Esophagus mucosa (tissue), 1 donor: ENCODE results near the gene TRIM2. TPM values are rescaled to one million over a fixed set of nuclear protein-coding genes. Genes with fewer than 3 reads are reported as not detected.

ENCODE experiments used
- ATAC-seq: fragments of 200-7000 bp; cut with Tn5 transposase; one replicate; pipeline ENCODE4 v1.9.1; 2020
- total RNA-seq: library from RNA; stranded (reverse); gene quantifications from one replicate; pipeline ENCODE4 v1.2.4, GENCODE V29; 2023
- donor health status: DM: yes; HTN: yes; CAD: no.

TRIM2 gene
- total RNA-seq, 1 donor from 2014 or later: 9.0 TPM

- ATAC-seq: peak; percentile 54
Observed at GRCh38 chr4:153222707-153223426, 18.6 kb downstream of the TRIM2 start.

- no peak for ATAC-seq
Observed at GRCh38 chr4:153223427-153223801, 19.2 kb downstream of the TRIM2 start.

GRCh38 chr4:153223930-153224329 lies 19.7 kb downstream of the TRIM2 start:
- ATAC-seq: peak; percentile 54

DNA sequence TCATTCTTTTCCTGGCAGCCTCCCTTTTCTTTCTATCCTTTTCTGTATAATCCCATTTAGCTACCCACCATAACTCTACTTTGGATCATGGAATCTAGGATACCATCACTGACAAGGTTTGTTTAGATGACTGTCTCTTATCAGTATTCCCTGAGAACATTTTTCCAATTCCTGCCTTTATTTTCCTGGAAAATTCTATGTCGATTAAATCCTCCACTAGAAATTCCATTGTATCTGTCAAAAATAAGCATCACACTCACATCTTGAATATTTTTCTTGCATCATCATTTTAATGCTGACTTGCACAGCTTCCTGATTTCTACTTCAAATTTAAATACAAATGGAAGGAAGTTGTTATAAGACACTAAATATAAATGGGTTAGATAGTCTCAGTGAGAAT lies 20.2 kb downstream of the TRIM2 start:
- ATAC-seq: no peak

DNA sequence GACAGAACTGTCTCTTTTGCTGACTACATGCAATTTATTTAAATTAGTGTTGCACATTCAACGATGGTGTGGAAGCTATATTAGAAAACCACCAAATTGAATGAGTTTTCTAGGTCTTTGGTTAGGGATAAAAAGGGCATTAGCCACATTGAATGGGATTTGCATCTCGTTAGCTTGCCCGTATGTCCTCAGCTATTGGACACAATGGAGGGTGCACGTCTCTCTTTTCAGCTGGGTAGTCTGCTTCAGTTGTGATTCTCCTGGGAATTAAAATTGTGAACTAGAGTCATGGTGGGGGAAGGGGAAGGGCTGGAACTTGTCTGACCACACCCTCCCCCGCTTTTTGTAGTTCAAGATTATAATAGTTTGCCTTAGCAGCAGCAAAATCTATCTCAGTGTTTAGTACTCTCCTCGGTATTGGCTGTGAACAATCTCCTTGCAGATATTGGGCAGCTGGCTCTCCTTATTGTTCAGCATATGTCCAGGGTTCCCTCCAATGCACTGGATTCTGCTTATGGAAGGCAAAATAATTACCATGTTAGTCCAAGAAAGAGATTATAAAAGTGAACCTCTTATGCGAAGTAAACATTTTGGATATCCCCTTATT lies 23.3 kb downstream of the TRIM2 start:
- no peak for ATAC-seq

GRCh38 chr4:153228512-153229140 lies 24.4 kb downstream of the TRIM2 start:
- no peak for ATAC-seq

DNA sequence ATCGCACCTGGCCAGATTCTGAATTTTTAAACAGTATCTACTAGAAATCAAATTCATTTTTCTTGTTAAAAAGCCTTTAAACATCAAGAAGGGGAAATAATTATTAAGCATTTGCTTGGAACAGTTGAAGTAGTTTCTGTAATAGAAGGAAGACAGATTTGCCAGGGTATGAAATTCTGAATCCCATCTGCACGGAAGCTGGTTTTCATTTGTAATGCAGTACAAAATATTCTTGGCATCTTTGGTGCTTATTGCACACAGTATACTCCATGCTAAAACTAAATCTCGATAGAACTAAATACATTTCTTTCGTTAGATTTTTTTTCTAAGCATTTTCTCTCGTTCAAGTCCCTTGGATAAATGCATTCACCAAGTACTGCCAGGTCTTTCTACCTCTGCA lies 25.3 kb downstream of the TRIM2 start:
- ATAC-seq: no peak

DNA sequence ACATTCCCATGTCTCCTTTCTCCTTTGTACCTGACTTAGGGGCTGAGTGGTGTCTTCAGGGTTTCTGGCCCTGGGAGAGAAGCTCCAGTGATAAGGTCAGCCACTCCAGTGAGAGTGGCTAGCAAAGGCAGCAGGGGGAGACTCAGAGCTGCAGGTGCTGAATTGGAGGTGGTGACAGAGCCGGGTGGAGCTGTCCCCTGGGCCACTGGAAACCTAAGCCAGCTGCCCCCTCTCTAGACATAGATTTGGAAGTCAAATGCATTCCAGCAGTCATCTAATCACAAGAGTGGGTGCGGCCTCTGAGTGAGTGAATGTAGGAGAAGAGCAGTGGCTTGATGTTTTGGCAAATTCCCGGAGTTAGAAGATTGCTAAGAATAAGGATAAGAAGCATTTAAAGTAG lies 28.5 kb downstream of the TRIM2 start:
- ATAC-seq: no peak

DNA sequence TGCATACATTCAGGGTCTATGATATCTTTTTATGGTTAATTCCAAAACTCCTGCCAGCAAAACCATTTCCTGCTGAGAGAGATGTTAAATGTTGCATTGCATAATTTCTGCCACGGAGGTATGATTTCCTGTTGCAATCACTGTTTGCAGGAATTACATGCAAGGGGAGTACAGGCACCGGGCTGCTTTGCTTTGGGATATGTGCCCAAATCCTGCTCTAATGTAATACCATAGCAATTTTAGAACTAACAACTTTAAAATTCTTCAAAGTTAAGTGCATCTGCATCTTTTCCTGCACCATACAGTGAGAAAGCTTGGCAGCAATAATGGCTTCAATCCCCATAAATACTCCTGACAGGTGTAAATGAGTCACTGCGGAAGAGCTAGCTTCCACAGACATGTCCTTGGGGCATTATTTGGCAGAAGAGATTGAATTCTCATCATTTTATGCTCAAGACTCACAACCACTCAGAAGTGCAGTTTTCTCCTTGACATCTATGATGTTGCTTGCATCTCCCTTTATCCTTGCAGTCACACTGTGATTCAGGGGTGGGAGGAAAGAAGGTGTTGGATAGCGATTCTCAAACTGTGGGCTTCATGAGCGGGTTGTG lies 29.6 kb downstream of the TRIM2 start:
- peak; percentile 81 for ATAC-seq

GRCh38 chr4:153234885-153235284 lies 30.6 kb downstream of the TRIM2 start:
- ATAC-seq: no peak

GRCh38 chr4:153238135-153238919 lies 34.1 kb downstream of the TRIM2 start:
- no peak for ATAC-seq

GRCh38 chr4:153239409-153239808 lies 35.2 kb downstream of the TRIM2 start:
- no peak for ATAC-seq

- ATAC-seq: no peak
Observed at GRCh38 chr4:153241295-153241694, 37.1 kb downstream of the TRIM2 start.

DNA sequence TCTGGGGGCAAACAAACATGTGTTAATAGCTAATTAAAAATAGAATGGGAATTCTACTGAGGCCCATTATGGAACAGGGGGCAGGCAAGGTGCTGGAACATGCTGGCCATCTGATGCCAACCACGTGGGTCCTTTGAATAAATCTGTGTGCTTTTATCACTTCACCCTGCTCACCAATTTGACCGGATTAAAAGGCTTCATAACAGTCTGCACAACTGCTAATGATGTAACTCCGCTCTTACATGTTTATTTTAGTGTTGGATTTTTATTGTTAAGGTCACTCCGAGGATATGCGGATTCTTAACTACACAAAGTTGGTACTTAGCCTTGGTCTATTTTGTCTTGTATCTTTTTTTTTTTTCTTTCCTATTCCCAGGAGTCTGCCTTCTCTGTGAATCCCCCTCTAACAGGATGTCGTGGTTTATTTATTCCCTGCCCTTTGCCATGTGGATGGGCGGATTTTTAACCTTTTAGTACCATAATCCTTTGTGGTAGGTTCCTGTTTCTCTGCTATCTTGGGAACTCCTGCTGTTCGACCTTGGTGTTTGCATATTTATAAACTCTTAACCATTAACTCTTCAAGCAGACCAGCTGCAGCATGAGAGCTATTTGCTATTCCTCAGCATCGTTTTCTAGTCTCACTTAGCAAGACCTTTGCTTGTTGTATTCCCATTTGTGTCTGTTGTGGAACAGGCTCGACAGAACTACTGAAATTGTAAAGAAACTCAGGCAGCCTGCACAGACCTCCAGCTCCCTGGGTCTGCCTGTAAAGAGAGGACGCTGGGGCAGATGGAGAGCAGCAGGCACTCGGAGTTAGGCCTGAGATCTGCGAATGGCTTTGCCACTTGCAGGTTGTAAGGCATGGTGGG lies 38.0 kb downstream of the TRIM2 start:
- ATAC-seq: no peak

DNA sequence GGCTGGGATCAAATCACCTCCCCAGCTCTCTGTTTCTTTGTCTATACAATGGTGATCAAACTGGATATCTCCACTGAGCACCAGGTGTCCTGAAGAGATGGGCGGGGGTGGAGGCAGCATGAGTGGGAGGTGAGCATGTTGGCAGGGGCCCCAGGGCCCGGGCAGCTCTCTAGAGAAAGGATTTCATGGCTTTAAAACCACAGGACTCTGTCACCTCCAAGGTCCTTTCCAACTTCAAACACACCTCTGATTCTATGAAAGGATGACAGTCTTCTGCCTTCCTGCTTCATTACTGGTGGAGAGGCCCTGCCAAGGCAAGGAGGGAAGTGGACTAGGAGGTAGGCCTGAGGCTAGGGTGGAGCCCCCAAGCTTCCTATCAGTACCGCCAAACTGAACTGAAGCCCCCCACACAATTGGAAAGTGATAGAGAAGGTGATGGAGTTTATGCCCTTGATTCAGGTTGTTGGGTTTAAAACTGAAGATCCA lies 38.6 kb downstream of the TRIM2 start:
- ATAC-seq: no peak

DNA sequence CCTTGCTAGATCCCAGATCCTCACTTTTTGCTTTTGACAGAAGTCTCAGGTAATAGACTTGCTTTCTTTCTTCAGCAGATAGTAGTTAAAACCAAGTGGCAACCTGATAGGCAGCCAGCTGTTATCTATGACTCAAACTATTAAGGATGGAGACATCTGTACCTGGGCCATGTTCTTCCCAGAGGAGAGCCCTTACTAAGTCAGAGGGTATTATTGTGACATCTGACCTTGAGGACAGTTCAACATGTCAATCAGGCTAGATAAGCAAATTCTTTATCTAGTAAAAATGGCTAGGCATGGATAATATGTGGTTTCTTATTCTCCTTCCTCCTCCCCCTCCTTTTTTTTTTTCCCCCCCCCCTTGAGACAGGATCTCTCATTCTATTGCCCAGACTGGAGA lies 39.2 kb downstream of the TRIM2 start:
- no peak for ATAC-seq

- ATAC-seq: no peak
Observed at GRCh38 chr4:153244969-153245368, 40.7 kb downstream of the TRIM2 start.

GRCh38 chr4:153245775-153246174 lies 41.5 kb downstream of the TRIM2 start:
- no peak for ATAC-seq

- ATAC-seq: no peak
Observed at GRCh38 chr4:153246446-153247115, 42.3 kb downstream of the TRIM2 start.

- no peak for ATAC-seq
Observed at GRCh38 chr4:153247116-153247490, 42.9 kb downstream of the TRIM2 start.

DNA sequence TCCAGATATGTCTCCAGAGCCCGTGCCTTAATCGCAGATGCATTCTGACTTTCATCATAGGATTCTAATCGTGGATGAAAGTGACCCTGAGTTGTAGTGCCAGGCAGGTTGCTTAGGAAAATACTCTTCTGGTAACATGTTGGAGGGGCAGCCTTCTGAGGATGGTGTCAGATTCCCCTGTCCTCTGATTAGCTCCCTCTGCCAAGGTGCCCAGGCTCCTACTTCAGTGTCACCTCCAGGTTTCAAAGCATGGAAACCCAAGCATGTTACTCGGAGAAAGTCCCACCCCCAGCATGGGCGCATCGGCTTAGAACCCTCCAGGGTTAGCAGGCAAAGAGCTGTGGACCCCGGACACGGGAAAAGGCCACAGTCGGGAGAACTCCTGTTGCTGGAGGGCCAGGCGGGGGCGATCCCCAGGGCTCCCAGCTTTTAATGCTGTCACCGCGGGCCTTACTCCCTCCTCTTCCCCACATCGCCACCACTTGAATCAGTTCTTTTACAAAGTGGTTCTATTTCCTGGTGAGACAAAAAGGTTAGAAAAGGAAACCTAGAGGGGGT lies 44.5 kb downstream of the TRIM2 start:
- no peak for ATAC-seq
